Caco-2 (cell line): ENCODE data around the gene FCN3. TPM values are rescaled to one million over a fixed set of nuclear protein-coding genes. Genes with fewer than 3 reads are reported as not detected.

Experiments used
- BruUV-seq: library from RNA; stranded (reverse); fragments of 400-500 nt; replicated peaks from 2 replicates; lab custom pipeline; 2021; lab: Mats Ljungman, UMichigan
- CTCF ChIA-PET: fragments of 300-600 bp; sonication (Branson Sonifier 250); formaldehyde crosslinking; loops from one replicate; lab custom pipeline; 2022; ENCODE audit warnings: antibody characterized with exemption; lab: Charles Lee
- POLR2A ChIA-PET: fragments of 300-600 bp; sonication (Branson Sonifier 250); formaldehyde crosslinking; loops from one replicate; lab custom pipeline; 2022; ENCODE audit warnings: antibody characterized with exemption; lab: Charles Lee
- DNase-seq, 2 experiments: peaks; one replicate each; pipeline versions ENCODE4 v3.0.0 to v3.0.0-alpha.2; 2020 to 2022
- H3K27me3 ChIP-seq: replicated peaks from 2 replicates; pipeline ENCODE4 v1.6.0; 2011; ENCODE audit warnings: low read length; ENCODE audit not compliant: control insufficient read depth, insufficient read depth
- H3K36me3 ChIP-seq: 2 replicates; pipeline ENCODE4 v1.5.1; 2011; ENCODE audit warnings: low read length; ENCODE audit not compliant: control insufficient read depth, insufficient read depth
- H3K4me1 ChIP-seq: fragments of 250-450 bp; sonication (Bioruptor Pico); 2 replicates; pipeline ENCODE4 v1.5.1; 2020; ENCODE audit warnings: mild to moderate bottlenecking
- H3K4me3 ChIP-seq: 2 replicates; pipeline ENCODE4 v1.5.1; 2011; ENCODE audit warnings: low read depth, mild to moderate bottlenecking, control low read depth, low read length
- H3K9me3 ChIP-seq: fragments of 250-450 bp; sonication (Bioruptor Pico); 2 replicates; pipeline ENCODE4 v1.5.1; 2020; ENCODE audit warnings: mild to moderate bottlenecking, moderate library complexity
- H3K27ac Mint-ChIP-seq: one replicate; pipeline ENCODE4 v1.8.0; 2022; ENCODE audit warnings: mixed read lengths; ENCODE audit not compliant: unreplicated experiment
- H3K27me3 Mint-ChIP-seq: one replicate; pipeline ENCODE4 v1.8.0; 2022; ENCODE audit warnings: mixed read lengths; ENCODE audit not compliant: insufficient read depth, unreplicated experiment
- H3K36me3 Mint-ChIP-seq: one replicate; pipeline ENCODE4 v1.8.0; 2022; ENCODE audit warnings: mild to moderate bottlenecking, mixed read lengths; ENCODE audit not compliant: insufficient read depth, unreplicated experiment
- H3K4me1 Mint-ChIP-seq: one replicate; pipeline ENCODE4 v1.8.0; 2022; ENCODE audit warnings: low read depth, mixed read lengths; ENCODE audit not compliant: unreplicated experiment
- H3K4me3 Mint-ChIP-seq: one replicate; pipeline ENCODE4 v1.8.0; 2022; ENCODE audit warnings: mild to moderate bottlenecking, moderate library complexity, mixed read lengths; ENCODE audit not compliant: unreplicated experiment
- H3K9me3 Mint-ChIP-seq: one replicate; pipeline ENCODE4 v1.8.0; 2022; ENCODE audit warnings: mixed read lengths; ENCODE audit not compliant: unreplicated experiment
- CTCF ChIP-seq, 2 experiments: fragments of 200-600 bp in 1 of 2; IDR thresholded peaks; 1 replicate in 1 of 2; 2 replicates in 1 of 2; pipeline versions ENCODE4 v1.5.1 to v1.8.0; 2011 to 2022; ENCODE audit warnings: antibody characterized with exemption in 1 of 2, control low read depth in 1 of 2, inconsistent platforms in 1 of 2, low read depth in 1 of 2, low read length in 1 of 2, mild to moderate bottlenecking in 1 of 2, moderate library complexity in 1 of 2; ENCODE audit not compliant: insufficient read depth in 1 of 2, severe bottlenecking in 1 of 2, unreplicated experiment in 1 of 2
- intact Hi-C: fragments of 100-400 bp; cut with micrococcal nuclease; formaldehyde crosslinking; loops from one replicate; pipeline ENCODE4 v1.10.0; 2022; ENCODE audit not compliant: unreplicated experiment
- total RNA-seq: library from RNA; stranded (reverse); gene quantifications from 2 replicates; pipeline ENCODE4 v1.2.3, GENCODE V29; 2022

Gene FCN3
- total RNA-seq, 1 experiment from 2014 or later = not detected

- Histone ChIP-seq H3K4me3 (peak overlapping the region; percentile 46), H3K27me3 (no peaks in the 10 kb centered on the region), H3K36me3 (no peaks in the 10 kb centered on the region), H3K4me1 (peaks cover 16% of the 10 kb centered on the region), H3K9me3 (no peaks in the 10 kb centered on the region)
- peak; percentile 83 to 85 for DNase-seq
- peak overlapping the region; percentile 85 for H3K27ac Mint-ChIP-seq
- H3K4me1 Mint-ChIP-seq = peaks cover 7% of the 10 kb centered on the region
- no peak for TF ChIP-seq CTCF (IDR thresholded peaks at IDR 0.05; ENCODE audit: insufficient read depth in 1 of 2, low read depth in 1 of 2, low read length in 1 of 2, severe bottlenecking in 1 of 2, unreplicated experiment in 1 of 2)
- no TSS peak for BruUV-seq
- no peaks in the 10 kb centered on the region for H3K9me3 Mint-ChIP-seq
- H3K4me3 Mint-ChIP-seq = peak overlapping the region; percentile 98
- H3K27me3 Mint-ChIP-seq = no peaks in the 10 kb centered on the region
- intact Hi-C loops = no loop called here
- ChIA-PET CTCF (interaction anchor here (0.5 to 3.2 kb wide), 21 partner anchors 9 to 310 kb away, joined by 3 to 28 read pairs (median 5); partner anchors contain the start of gene SYTL1), POLR2A (interaction anchor here (0.5 to 1.9 kb wide), 10 partner anchors 12 to 930 kb away, joined by 3 to 14 read pairs (median 8); partner anchors contain the start of gene CD164L2)
- H3K36me3 Mint-ChIP-seq = peaks cover 12% of the 10 kb centered on the region
Measured at GRCh38 chr1:27366113-27366410, 8.6 kb downstream of the FCN3 start.

DNA sequence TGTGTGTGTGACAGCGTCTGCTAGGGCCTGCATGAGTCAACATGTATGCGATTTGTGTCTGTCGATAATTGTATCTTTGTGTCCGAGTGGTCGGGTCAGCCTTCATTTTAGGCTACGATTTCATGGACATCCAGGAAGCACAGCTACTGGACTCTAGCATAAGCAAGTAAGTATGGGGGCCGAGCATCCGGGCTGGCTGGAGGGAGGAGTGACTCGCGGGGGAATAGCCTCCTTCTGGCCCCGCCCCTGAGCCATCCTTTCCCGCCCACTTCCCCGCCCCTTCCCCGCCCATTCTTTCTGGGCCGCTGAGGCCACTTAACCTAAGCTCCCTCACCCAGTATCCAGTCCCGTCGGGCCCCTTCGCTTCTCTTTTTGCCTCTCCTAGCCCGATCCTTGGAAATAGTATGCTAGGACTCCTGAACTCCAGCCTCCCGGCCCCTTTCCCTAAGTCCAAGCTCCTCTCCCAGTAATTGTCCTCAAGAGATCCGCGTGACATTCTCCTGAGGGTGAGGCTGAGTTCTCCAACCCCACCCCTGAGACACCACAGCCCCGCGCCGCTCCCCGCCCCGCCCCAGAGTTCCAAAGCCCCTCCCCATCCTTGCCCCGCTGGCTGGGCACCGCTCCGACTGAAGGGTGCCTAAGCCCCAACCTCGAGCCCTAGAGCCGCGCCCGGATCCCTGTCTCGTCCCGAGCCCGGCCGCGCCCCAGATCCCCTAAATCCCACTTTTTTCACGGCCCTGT lies 9.1 kb downstream of the FCN3 start:
- Histone ChIP-seq H3K36me3 (no peaks in the 10 kb centered on the region), H3K4me1 (peaks cover 16% of the 10 kb centered on the region), H3K9me3 (no peaks in the 10 kb centered on the region), H3K4me3 (peak overlapping the region; percentile 46), H3K27me3 (no peaks in the 10 kb centered on the region)
- intact Hi-C loops = loop anchor here (1.0 kb wide), 1 partner anchor 23 kb away; no protein-coding TSS in a partner anchor
- Mint-ChIP-seq H3K9me3 (no peaks in the 10 kb centered on the region), H3K36me3 (peaks cover 12% of the 10 kb centered on the region), H3K4me3 (peak overlapping the region; percentile 98), H3K4me1 (peaks cover 7% of the 10 kb centered on the region), H3K27ac (peak overlapping the region; percentile 85), H3K27me3 (no peaks in the 10 kb centered on the region)
- POLR2A ChIA-PET = interaction anchor here (0.5 to 1.9 kb wide), 10 partner anchors 12 to 931 kb away, joined by 3 to 14 read pairs (median 8); partner anchors contain the start of gene CD164L2
- peak; percentile 74 to 83 for DNase-seq
- CTCF ChIA-PET = interaction anchor here (0.5 to 3.2 kb wide), 23 partner anchors 8 to 1278 kb away, joined by 3 to 28 read pairs (median 5); partner anchors contain the start of gene TAF12
- no TSS peak for BruUV-seq
- TF ChIP-seq CTCF (IDR thresholded peaks at IDR 0.05; ENCODE audit: insufficient read depth in 1 of 2, low read depth in 1 of 2, low read length in 1 of 2, severe bottlenecking in 1 of 2, unreplicated experiment in 1 of 2) = no peak

GRCh38 chr1:27364696-27365371 lies 9.8 kb downstream of the FCN3 start:
- Mint-ChIP-seq H3K27me3 (no peaks in the 10 kb centered on the region), H3K4me1 (peaks cover 7% of the 10 kb centered on the region), H3K36me3 (peaks cover 12% of the 10 kb centered on the region), H3K9me3 (no peaks in the 10 kb centered on the region), H3K4me3 (peak overlapping the region; percentile 98), H3K27ac (peak overlapping the region; percentile 85)
- Histone ChIP-seq H3K4me1 (peaks cover 16% of the 10 kb centered on the region), H3K27me3 (no peaks in the 10 kb centered on the region), H3K36me3 (no peaks in the 10 kb centered on the region), H3K4me3 (peak overlapping the region; percentile 18; the same call in 1 of the 2 replicates), H3K9me3 (no peaks in the 10 kb centered on the region)
- no TSS peak for BruUV-seq
- no peak for TF ChIP-seq CTCF (IDR thresholded peaks at IDR 0.05; ENCODE audit: insufficient read depth in 1 of 2, low read depth in 1 of 2, low read length in 1 of 2, severe bottlenecking in 1 of 2, unreplicated experiment in 1 of 2)
- DNase-seq = no peak
- CTCF ChIA-PET = interaction anchor here (0.5 to 3.2 kb wide), 12 partner anchors 8 to 1278 kb away, joined by 3 to 28 read pairs (median 6); partner anchors contain the start of gene TAF12
- intact Hi-C loops = loop anchor here (1.0 kb wide), 1 partner anchor 23 kb away; no protein-coding TSS in a partner anchor
- POLR2A ChIA-PET = interaction anchor here (0.9 to 1.9 kb wide), 3 partner anchors 11 to 42 kb away, joined by 7 to 13 read pairs (median 9); no protein-coding TSS in a partner anchor
